ENCODE data around the gene NDUFB3.

DNA sequence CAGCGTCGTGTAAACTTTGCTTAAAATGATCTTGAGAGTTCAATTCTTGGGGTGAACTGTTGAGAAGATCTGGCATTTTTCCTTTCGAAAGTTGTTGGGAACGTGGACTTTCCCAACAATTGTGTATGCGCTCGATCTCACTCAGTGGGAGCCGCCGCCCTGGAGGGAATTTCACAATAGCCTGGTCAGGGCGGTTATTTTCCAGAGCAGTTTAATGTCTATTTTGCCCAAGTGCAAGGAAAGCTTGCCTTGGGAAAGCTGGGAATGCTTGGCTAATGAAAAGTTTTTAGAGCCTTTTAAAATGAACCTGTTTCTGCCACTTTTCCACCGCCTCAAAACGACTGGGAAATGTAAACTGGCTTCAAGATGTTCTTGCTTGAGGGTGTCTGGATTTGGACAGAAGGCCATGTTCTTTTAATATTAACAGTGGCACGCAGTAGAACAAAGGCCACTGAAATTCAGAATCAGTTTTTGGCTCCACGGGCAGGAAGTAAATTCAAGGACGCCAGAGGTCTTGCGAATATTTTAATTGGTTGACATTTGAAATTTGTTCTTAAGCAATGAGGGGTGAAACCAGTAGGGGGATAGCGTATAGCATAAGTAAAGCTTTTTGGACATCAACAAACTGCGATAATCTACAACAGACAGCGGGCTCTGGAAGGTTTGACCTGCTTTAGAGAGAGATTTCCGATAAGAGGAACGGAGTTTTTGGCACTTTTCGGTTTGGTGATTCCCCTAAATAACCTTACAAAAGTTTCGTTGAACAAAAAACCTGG, 45.3 kb downstream of the NDUFB3 start:
- TF ChIP-seq POLR2AphosphoS5 (IDR thresholded peaks at IDR 0.05; ENCODE audit: low read depth, low read length) (peak; percentile 66; the same call in 1 of the 2 replicates), TAF1 (IDR thresholded peaks at IDR 0.05; ENCODE audit: borderline replicate concordance, insufficient read depth, low read length) (peak; percentile 16; the same call in 1 of the 2 replicates), FOXP2 (optimal IDR thresholded peaks at IDR 0.05; ENCODE audit: borderline replicate concordance, extremely low read depth, extremely low read length, insufficient read depth) (no peak), REST (IDR thresholded peaks at IDR 0.05; ENCODE audit: insufficient read depth in 1 of 2, low read depth in 2 of 2, low read length in 2 of 2) (no peak)

Measured in PFSK-1 (cell line).